HUES6 (cell line): Measurements from ENCODE around the gene FRMD4A.
"Not testable (repeated sequence)": the region's sequence is repeated elsewhere in the genome, so short reads cannot be mapped to it uniquely, and the experiment has no call there.

ENCODE experiments used
- H3K27ac ChIP-seq: 2 replicates; pipeline ENCODE4 v1.7.0; 2013; ENCODE audit warnings: low read depth, mild to moderate bottlenecking, low read length, inconsistent platforms
- H3K27me3 ChIP-seq: 2 replicates; pipeline ENCODE4 v1.6.1; 2013; ENCODE audit warnings: low read length; ENCODE audit not compliant: control insufficient read depth, insufficient read depth
- H3K36me3 ChIP-seq: 2 replicates; pipeline ENCODE4 v1.6.1; 2013; ENCODE audit warnings: low read length; ENCODE audit not compliant: control insufficient read depth, insufficient read depth
- H3K4me1 ChIP-seq: 2 replicates; pipeline ENCODE4 v1.6.1; 2013; ENCODE audit warnings: low read length; ENCODE audit not compliant: control insufficient read depth, insufficient read depth
- H3K4me3 ChIP-seq: 2 replicates; pipeline ENCODE4 v1.5.1; 2013; ENCODE audit warnings: low read depth, low read length
- H3K9ac ChIP-seq: one replicate; pipeline ENCODE4 v1.6.1; 2013; ENCODE audit warnings: mild to moderate bottlenecking, low read length
- H3K9me3 ChIP-seq: 2 replicates; pipeline ENCODE4 v1.6.1; 2013; ENCODE audit warnings: low read depth, low read length; ENCODE audit not compliant: control insufficient read depth, insufficient read depth

The FRMD4A gene

GRCh38 chr10:13774303-13774893, 556.3 kb downstream of the FRMD4A start:
- Histone ChIP-seq H3K27ac (no peak overlapping the region), H3K9me3 (no peaks in the 10 kb centered on the region), H3K9ac (no peak overlapping the region), H3K4me1 (no peaks in the 10 kb centered on the region; the same call in 1 of the 2 replicates), H3K27me3 (no peaks in the 10 kb centered on the region), H3K4me3 (no peak overlapping the region), H3K36me3 (no peaks in the 10 kb centered on the region)

- Histone ChIP-seq H3K27ac (no peak overlapping the region), H3K27me3 (no peaks in the 10 kb centered on the region), H3K9ac (no peak overlapping the region), H3K4me3 (no peak overlapping the region), H3K4me1 (no peaks in the 10 kb centered on the region; the same call in 1 of the 2 replicates), H3K36me3 (no peaks in the 10 kb centered on the region), H3K9me3 (no peaks in the 10 kb centered on the region)
These were observed 557.1 kb downstream of the FRMD4A start for GRCh38 chr10:13773496-13774170.

GRCh38 chr10:13773043-13773442, 557.7 kb downstream of the FRMD4A start:
- H3K27ac ChIP-seq: no peak overlapping the region

GRCh38 chr10:13771992-13772391, 558.7 kb downstream of the FRMD4A start:
- Histone ChIP-seq H3K9ac (no peak overlapping the region), H3K4me1 (peaks cover 7% of the 10 kb centered on the region), H3K27me3 (no peaks in the 10 kb centered on the region), H3K36me3 (no peaks in the 10 kb centered on the region), H3K27ac (no peak overlapping the region), H3K4me3 (no peak overlapping the region), H3K9me3 (no peaks in the 10 kb centered on the region)

More at GRCh38 chr10:13773043-13773442, 557.7 kb downstream of the FRMD4A start:
- Histone ChIP-seq H3K4me3 (no peak overlapping the region), H3K9ac (no peak overlapping the region), H3K27me3 (no peaks in the 10 kb centered on the region), H3K4me1 (no peaks in the 10 kb centered on the region; the same call in 1 of the 2 replicates), H3K36me3 (no peaks in the 10 kb centered on the region), H3K9me3 (no peaks in the 10 kb centered on the region)

- no peaks in the 10 kb centered on the region for H3K36me3 ChIP-seq
- H3K4me1 ChIP-seq: peaks cover 7% of the 10 kb centered on the region
- H3K27me3 ChIP-seq: no peaks in the 10 kb centered on the region
- no peak overlapping the region for H3K9ac ChIP-seq
- H3K27ac ChIP-seq: no peak overlapping the region
- H3K9me3 ChIP-seq: no peaks in the 10 kb centered on the region
- H3K4me3 ChIP-seq: no peak overlapping the region
These were observed 559.8 kb downstream of the FRMD4A start for GRCh38 chr10:13770760-13771493.

GRCh38 chr10:13769946-13770345, 560.8 kb downstream of the FRMD4A start:
- Histone ChIP-seq H3K4me3 (no peak overlapping the region), H3K27me3 (no peaks in the 10 kb centered on the region), H3K27ac (no peak overlapping the region), H3K4me1 (peaks cover 7% of the 10 kb centered on the region), H3K9me3 (no peaks in the 10 kb centered on the region), H3K36me3 (no peaks in the 10 kb centered on the region), H3K9ac (no peak overlapping the region)

- Histone ChIP-seq H3K27me3 (no peaks in the 10 kb centered on the region), H3K9me3 (no peaks in the 10 kb centered on the region), H3K27ac (no peak overlapping the region), H3K9ac (no peak overlapping the region), H3K4me3 (no peak overlapping the region), H3K4me1 (peaks cover 7% of the 10 kb centered on the region), H3K36me3 (no peaks in the 10 kb centered on the region)
These were observed 563.0 kb downstream of the FRMD4A start for GRCh38 chr10:13767676-13768178.

- not testable (repeated sequence) for H3K4me3 ChIP-seq, H3K36me3 ChIP-seq, H3K9ac ChIP-seq, H3K27ac ChIP-seq, H3K4me1 ChIP-seq, H3K27me3 ChIP-seq, H3K9me3 ChIP-seq
These were observed 563.6 kb downstream of the FRMD4A start for GRCh38 chr10:13767148-13767547.

GRCh38 chr10:13765641-13766341, 564.9 kb downstream of the FRMD4A start:
- Histone ChIP-seq H3K36me3 (no peaks in the 10 kb centered on the region), H3K4me1 (peaks cover 7% of the 10 kb centered on the region; the same call in 1 of the 2 replicates), H3K27me3 (no peaks in the 10 kb centered on the region), H3K9me3 (no peaks in the 10 kb centered on the region), H3K9ac (no peak overlapping the region), H3K27ac (no peak overlapping the region), H3K4me3 (no peak overlapping the region)

GRCh38 chr10:13761490-13762091, 569.1 kb downstream of the FRMD4A start:
- Histone ChIP-seq H3K4me3 (no peak overlapping the region), H3K4me1 (peaks cover 30% of the 10 kb centered on the region), H3K27me3 (no peaks in the 10 kb centered on the region), H3K9ac (no peak overlapping the region), H3K36me3 (no peaks in the 10 kb centered on the region), H3K27ac (no peak overlapping the region), H3K9me3 (no peaks in the 10 kb centered on the region)
